ENCODE measurements around the gene CRTC1.

The CRTC1 gene

DNA sequence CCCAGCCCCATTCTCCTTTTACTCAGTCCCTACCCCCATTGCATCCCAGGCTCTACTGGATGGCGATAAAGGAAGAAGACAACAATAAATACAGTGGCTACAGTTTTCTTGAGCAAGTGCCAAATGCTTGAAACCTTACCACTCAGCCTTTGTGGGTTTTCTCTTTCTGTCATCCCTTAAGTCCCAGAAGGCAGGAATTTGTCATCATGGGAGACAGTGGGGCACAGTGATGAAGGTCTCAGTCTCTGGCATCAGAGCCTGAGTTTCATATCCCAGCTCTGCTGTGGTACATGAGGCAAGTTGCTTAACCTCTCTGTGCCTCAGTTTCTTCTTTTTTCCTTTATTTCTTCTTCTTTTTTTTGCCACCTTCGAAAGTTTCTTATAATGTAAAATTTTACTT lies 112.8 kb downstream of the CRTC1 start:
- H3K27me3 ChIP-seq (ENCODE audit: control insufficient read depth, insufficient read depth, low read length) = no peaks in the 10 kb centered on the region

DNA sequence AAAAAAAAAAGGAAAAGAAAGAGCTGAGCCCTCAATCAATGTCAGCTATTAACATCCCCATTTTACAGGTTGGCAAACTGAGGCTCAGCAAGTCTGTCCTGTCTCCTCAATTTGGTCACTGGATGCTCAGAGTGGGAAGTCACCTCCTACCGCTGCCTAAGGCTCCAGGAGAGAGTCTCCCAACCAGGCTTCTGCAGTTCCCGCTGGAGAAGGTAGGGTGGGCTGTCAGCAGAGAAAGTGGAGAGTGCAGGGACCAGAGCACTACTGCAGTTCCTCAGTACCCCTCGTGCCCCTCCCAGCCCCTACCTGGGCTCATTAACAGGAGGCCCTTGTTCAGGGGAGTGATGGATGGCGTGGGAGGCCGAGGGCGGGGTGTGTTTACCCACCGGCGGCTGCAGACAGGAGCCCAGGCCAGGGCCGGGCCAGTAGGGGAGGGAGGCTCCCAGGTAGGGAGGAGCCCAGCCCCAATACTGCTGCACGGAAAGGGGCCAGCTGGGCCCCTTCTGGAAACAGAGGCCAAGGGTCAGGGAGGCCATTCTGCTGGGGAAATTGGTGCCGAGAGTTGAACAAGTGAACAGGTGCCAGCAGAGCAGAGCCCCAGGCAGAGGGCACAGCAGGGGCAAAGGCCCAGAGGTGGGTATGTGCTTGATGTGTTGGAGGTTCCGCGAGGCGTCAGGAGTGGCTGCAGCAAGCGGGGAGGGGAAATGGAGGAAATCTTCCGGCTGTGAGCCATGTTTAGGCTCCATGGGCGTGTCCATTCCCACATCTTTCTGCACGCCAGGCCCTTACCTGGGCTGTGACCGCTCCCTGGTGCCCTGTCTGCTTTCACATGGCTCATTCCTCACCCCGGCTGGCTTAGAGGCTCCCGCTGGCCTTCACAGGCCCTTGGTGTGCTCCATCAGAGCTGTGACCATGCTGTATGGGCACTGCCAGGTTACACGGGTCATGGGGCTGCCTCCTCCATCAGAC lies 115.2 kb downstream of the CRTC1 start:
- no peaks in the 10 kb centered on the region for H3K27me3 ChIP-seq (ENCODE audit: control insufficient read depth, insufficient read depth, low read length)
- H2AFZ ChIP-seq = no peak overlapping the region
- H3K9ac ChIP-seq = no peak overlapping the region
- H3K4me3 ChIP-seq (ENCODE audit: low read depth, low read length) = no peak overlapping the region
- H3K27ac ChIP-seq = no peak overlapping the region
- H3K4me1 ChIP-seq = no peaks in the 10 kb centered on the region
- TF ChIP-seq, protein P1, sequence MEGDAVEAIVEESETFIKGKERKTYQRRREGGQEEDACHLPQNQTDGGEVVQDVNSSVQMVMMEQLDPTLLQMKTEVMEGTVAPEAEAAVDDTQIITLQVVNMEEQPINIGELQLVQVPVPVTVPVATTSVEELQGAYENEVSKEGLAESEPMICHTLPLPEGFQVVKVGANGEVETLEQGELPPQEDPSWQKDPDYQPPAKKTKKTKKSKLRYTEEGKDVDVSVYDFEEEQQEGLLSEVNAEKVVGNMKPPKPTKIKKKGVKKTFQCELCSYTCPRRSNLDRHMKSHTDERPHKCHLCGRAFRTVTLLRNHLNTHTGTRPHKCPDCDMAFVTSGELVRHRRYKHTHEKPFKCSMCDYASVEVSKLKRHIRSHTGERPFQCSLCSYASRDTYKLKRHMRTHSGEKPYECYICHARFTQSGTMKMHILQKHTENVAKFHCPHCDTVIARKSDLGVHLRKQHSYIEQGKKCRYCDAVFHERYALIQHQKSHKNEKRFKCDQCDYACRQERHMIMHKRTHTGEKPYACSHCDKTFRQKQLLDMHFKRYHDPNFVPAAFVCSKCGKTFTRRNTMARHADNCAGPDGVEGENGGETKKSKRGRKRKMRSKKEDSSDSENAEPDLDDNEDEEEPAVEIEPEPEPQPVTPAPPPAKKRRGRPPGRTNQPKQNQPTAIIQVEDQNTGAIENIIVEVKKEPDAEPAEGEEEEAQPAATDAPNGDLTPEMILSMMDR (IDR thresholded peaks at IDR 0.05) = no peak
- no peak overlapping the region for H3K4me2 ChIP-seq (ENCODE audit: low read length)
- H3K9me3 ChIP-seq (ENCODE audit: control insufficient read depth, low read length) = no peaks in the 10 kb centered on the region
- no peaks in the 10 kb centered on the region for H3K36me3 ChIP-seq (ENCODE audit: control insufficient read depth, insufficient read depth, low read length)
- H3K79me2 ChIP-seq = no peaks in the 10 kb centered on the region

More for the DNA sequence above, 112.8 kb downstream of the CRTC1 start:
- H3K4me1 ChIP-seq = no peaks in the 10 kb centered on the region
- no peaks in the 10 kb centered on the region for H3K9me3 ChIP-seq (ENCODE audit: control insufficient read depth, low read length)
- H2AFZ ChIP-seq = no peak overlapping the region
- no peak overlapping the region for H3K4me3 ChIP-seq (ENCODE audit: low read depth, low read length)
- no peaks in the 10 kb centered on the region for H3K36me3 ChIP-seq (ENCODE audit: control insufficient read depth, insufficient read depth, low read length)
- H3K4me2 ChIP-seq (ENCODE audit: low read length) = no peak overlapping the region
- TF ChIP-seq, protein P1 (IDR thresholded peaks at IDR 0.05) = no peak
- no peak overlapping the region for H3K9ac ChIP-seq
- H3K79me2 ChIP-seq = no peaks in the 10 kb centered on the region
- no peak overlapping the region for H3K27ac ChIP-seq

DNA sequence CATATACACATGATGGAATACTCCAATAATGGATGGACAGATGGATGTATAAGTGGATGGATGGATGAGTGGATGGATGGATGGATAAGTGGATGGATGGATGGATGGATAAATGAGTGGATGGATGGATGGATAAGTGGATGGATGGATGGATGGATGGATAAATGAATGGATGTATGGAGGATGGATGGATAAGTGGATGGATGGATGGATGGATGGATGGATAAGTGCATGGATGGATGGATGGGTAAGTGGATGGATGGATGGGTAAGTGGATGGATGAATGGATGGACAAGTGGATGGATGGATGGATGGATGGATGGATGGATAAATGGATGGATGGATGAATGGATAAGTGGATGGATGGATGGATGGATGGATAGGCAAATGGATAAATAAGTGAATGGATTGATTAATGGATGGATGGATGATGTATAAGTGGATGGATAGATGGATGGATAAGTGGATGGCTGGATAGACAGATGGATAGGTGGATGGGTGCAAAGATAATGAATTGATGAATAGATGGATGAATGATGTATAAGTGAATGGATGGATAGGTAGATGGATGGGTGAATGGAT lies 116.0 kb downstream of the CRTC1 start:
- H3K4me2 ChIP-seq (ENCODE audit: low read length) = no peak overlapping the region
- no peak overlapping the region for H3K4me3 ChIP-seq (ENCODE audit: low read depth, low read length)
- H3K36me3 ChIP-seq (ENCODE audit: control insufficient read depth, insufficient read depth, low read length) = no peaks in the 10 kb centered on the region
- no peaks in the 10 kb centered on the region for H3K9me3 ChIP-seq (ENCODE audit: control insufficient read depth, low read length)
- H3K27ac ChIP-seq = no peak overlapping the region
- H3K27me3 ChIP-seq (ENCODE audit: control insufficient read depth, insufficient read depth, low read length) = no peaks in the 10 kb centered on the region
- H3K79me2 ChIP-seq = no peaks in the 10 kb centered on the region
- no peak overlapping the region for H2AFZ ChIP-seq
- no peak overlapping the region for H3K9ac ChIP-seq
- no peaks in the 10 kb centered on the region for H3K4me1 ChIP-seq
- TF ChIP-seq, protein P1 (IDR thresholded peaks at IDR 0.05) = no peak

DNA sequence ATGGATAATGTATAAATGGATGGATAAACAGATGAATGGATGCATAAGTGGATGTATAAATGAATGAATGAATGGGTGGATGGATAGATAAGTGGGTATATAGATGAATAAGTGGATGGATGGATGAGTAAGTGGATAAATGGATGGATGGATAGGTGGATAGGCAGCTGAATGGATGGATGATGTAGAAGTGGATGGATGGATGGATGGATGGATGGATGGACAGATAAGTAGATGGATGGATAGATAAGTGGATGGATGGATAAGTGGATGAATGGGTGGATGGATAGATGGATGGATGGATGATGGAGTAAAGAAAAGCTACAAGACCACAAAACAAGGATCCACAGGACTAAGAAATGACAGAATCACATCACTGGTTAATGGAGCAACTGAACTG lies 116.6 kb downstream of the CRTC1 start:
- H2AFZ ChIP-seq = no peak overlapping the region
- no peak overlapping the region for H3K27ac ChIP-seq
- H3K9ac ChIP-seq = no peak overlapping the region
- H3K27me3 ChIP-seq (ENCODE audit: control insufficient read depth, insufficient read depth, low read length) = no peaks in the 10 kb centered on the region
- no peaks in the 10 kb centered on the region for H3K9me3 ChIP-seq (ENCODE audit: control insufficient read depth, low read length)
- TF ChIP-seq, protein P1 (IDR thresholded peaks at IDR 0.05) = no peak
- H3K36me3 ChIP-seq (ENCODE audit: control insufficient read depth, insufficient read depth, low read length) = no peaks in the 10 kb centered on the region
- H3K4me1 ChIP-seq = no peaks in the 10 kb centered on the region
- H3K4me3 ChIP-seq (ENCODE audit: low read depth, low read length) = no peak overlapping the region
- H3K79me2 ChIP-seq = no peaks in the 10 kb centered on the region
- H3K4me2 ChIP-seq (ENCODE audit: low read length) = no peak overlapping the region
